HG02763 (cell line): Measurements from ENCODE around the gene COTL1.
"Not testable (repeated sequence)": the region's sequence is repeated elsewhere in the genome, so short reads cannot be mapped to it uniquely, and the experiment has no call there.

Experiments used
- ATAC-seq: cut with Tn5 transposase; IDR thresholded peaks from one replicate; pipeline ENCODE4 v1.9.1; 2021; ENCODE audit warnings: mild to moderate bottlenecking, moderate library complexity; ENCODE audit not compliant: unreplicated experiment

Gene COTL1

DNA sequence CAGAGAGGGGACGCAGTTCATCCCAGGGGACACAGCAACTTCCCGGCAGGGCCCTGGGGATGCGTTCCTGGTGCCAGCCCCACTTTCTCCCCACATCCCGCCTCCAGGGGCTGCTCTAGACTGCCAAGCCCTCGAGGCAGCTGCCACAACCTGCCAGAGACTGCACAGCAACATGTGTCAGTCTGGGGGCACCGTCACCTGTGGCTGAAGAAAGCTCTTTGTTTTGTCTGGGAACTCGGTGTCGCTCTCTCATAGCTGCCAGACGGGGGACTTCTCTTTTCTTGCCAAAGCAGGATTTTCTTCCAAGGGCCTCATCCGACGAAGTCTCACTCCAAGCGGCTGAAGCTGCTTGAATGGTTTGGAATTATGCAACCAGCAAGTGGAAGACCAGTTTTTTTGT is 43.7 kb downstream of the COTL1 start:
- no peak for ATAC-seq

- ATAC-seq: no peak
Measured at GRCh38 chr16:84572096-84572495, 45.8 kb downstream of the COTL1 start.

GRCh38 chr16:84571506-84571905 is 46.4 kb downstream of the COTL1 start:
- no peak for ATAC-seq

GRCh38 chr16:84570739-84571403 is 47.0 kb downstream of the COTL1 start:
- no peak for ATAC-seq

DNA sequence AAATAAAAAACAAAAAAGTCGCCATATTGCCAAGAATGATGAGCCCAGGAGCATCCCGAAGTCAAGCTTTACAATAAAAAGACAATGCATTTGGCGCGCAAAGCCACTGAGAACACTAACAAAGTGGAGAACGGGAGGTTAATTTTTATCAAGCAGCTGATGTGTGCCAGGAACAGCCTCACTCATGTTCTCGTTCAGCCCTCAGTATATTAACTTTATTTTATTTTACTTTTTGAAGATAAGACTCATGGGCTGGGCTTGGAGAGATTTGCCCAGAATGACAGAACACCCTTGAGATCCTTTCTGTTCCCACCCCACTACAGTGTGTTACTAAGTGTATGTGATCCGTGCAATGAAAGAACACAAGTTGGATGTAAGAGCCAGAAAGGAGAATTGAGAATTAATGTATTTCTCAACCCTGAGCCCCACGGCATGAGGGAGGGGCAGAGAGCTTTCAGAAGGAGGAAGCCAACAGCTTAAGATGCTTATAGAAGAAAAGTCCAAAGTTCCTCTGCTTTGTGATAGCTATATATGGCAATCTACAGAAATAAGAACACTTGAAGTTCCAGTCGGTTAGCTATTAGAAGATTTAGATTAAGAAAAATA is 48.4 kb downstream of the COTL1 start:
- no peak for ATAC-seq

GRCh38 chr16:84568066-84568465 is 49.8 kb downstream of the COTL1 start:
- no peak for ATAC-seq

GRCh38 chr16:84567286-84567962 is 50.5 kb downstream of the COTL1 start:
- ATAC-seq: no peak

- ATAC-seq: no peak
Measured at GRCh38 chr16:84566545-84567257, 51.2 kb downstream of the COTL1 start.

GRCh38 chr16:84565669-84566495 is 52.0 kb downstream of the COTL1 start:
- ATAC-seq: no peak

- no peak for ATAC-seq
Measured at GRCh38 chr16:84563786-84564420, 54.0 kb downstream of the COTL1 start.

DNA sequence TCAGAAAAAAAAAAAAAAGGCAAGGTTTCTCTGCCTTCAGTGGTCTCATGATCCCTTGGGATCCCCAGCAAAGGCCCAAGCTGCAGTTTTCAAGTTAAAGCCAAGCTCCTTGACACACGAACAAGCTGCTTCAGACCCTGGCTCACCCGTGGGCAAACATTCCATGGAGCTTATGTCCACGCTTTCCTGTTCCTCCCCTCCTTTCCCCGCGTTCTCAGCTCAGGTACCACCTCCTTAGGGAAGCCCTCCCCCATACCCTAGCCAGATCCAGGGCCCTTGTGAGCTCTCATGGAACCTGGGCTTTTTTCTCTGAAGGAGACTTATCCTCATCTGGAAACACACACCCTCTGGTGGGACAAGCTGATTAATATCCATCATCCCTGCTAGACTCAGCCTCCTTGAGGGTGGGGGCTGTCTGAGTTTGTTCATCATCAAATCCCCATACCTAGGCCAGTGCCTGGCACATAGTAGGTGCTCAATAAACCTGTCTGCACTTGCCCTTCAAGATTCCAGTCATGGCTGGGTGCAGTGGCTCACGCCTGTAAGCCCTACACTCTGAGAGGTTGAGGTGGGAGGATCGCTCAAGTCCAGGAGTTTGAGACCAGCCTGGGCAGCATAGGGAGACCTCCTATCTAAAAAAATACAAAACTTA is 54.7 kb downstream of the COTL1 start:
- no peak for ATAC-seq

DNA sequence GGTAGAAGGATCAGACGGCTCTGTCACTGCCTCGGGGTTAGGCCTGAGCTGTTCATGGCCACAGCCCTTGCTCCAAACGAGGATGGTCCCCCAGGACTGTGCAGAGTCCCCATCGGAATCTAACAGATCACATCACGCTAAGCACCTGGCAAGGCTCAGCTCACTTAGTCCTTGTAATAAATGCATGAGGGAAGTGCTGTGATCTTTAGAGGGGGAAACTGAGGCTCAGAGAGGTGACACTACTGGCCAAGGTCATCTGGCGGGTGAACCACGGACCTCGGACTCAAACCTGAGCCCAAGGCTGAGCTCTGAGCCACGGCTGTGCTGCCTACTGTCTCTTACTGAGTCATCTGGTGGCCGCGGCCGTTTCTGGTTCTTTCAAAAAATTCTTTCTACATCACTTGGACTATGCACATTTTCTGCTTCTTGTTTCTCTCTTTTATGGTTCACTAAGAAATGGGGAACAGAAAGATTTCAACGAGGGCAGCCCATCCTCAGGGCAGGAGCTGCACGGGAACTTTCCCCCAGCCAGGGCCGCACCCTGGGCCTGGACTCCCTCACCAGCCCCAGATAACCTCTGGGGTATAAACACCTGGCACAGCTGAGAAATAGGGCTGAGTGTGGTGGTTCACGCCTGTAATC is 55.6 kb downstream of the COTL1 start:
- no peak for ATAC-seq

DNA sequence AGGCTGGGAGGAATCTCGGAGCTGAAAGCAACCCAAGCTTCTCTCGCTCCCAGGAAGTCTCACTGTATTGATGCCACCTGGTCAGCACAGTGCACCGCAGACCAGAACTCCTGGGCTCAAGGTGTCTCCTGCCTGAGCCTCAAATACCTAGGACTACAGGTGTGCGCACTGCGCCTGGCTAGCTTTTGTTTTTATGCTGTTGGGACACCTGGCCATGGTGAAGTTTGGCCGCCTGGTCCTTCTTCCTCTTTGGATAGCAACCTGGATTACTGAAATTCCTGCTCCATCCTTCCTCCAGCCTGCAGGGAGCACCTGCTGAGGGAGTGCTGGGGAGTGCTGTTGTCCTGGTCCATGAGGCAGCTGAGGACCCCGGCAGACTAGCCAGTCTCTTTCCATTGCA is 56.6 kb downstream of the COTL1 start:
- no peak for ATAC-seq

DNA sequence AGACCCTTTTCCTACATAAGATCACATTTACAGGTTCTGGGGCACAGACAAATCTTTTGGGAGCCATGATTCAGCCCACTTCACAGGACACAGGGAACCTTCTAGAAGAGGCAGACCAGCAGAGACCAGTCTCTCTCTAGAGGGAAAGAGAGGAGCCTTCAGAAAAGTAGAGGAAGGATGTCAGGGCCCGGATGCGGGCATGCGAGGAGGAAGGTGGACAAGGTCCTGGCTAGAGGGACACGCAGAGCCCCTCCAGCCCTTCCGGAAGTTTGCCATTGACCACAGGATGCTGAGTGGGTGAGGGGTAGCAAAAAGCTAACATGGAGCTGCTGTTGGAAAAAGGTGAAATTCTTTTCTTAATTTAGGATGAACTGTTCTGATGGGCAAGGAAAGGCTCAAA is 57.6 kb downstream of the COTL1 start:
- no peak for ATAC-seq

- no peak for ATAC-seq
Measured at GRCh38 chr16:84559311-84559932, 58.5 kb downstream of the COTL1 start.

- ATAC-seq: not testable (repeated sequence)
Measured at GRCh38 chr16:84558850-84559249, 59.0 kb downstream of the COTL1 start.

DNA sequence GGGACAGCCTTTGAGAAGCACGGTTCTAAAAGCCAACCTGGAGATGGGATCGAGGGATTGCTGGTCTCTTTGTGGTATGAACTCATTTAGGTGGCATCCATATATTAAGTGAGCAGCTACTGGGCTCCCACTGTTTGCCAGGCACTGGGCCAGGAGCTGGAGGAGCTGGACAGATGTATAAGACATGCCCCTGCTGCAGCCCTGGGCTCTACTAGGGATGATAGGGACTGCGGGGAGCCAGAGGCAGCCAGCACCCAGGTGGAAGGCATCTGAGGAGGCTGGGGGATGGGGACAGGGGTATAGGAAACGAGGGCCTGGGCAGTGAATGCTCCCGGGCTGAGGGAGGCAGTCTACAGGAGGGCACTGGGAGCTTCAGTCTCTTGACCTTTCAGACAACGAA is 60.4 kb downstream of the COTL1 start:
- no peak for ATAC-seq

GRCh38 chr16:84557059-84557458 is 60.8 kb downstream of the COTL1 start:
- ATAC-seq: no peak
